ENCODE measurements around the gene EIF4B.

The EIF4B gene

DNA sequence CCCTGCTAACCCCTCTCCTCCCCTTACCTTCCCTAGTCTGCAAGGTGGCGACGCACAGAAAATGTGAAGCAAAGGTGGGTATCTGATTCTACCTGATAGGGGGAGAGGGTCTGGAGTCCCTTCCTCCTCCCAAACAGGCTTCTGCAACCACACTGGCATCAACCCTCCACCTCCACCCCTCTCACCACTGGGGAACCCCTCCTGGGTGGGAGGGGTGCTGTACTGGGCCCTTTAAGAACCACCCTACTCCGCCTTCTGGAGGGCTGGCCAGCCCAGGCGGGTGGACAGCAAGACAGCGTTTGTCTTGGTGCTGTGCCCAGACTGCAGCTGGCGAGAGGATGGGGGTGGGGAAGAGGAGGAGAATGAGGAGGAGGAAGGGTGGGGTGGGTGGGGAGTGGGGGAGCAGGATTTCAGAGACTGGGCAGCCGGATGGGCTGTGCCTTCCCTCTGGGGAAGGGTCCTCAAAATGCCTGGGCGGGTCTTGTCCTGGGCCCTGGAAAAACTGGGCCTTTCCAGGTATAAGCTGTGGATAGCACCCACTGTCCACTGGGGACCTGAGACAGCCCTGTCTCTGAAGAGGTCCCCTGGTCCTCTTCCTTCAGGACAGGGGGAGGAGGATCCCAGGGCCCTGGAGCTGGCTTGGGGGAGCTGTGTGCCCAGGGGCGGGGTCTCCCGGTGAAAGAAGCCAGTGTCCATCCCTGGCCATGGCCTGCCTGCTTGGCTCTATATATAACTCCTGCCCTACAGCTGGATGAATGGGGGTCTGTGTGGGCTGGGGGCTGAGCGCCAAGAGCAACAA, 46.4 kb downstream of the EIF4B start:
- Histone ChIP-seq H3K9me3 (ENCODE audit: control insufficient read depth in 2 of 2, low read length in 2 of 2) (no peaks in the 10 kb centered on the region), H3K27ac (ENCODE audit: low read length) (peak overlapping the region; percentile 98), H3K9ac (ENCODE audit: low read length in 2 of 2) (peak overlapping the region; percentile 70 to 76), H3K4me3 (ENCODE audit: low read length in 2 of 2) (peak overlapping the region; percentile 50 to 73), H3K4me1 (ENCODE audit: control insufficient read depth, insufficient read depth, low read length) (peaks cover 75% of the 10 kb centered on the region), H3K27me3 (ENCODE audit: control insufficient read depth in 1 of 2, insufficient read depth in 2 of 2, low read length in 2 of 2) (no peaks in the 10 kb centered on the region), H3K36me3 (ENCODE audit: control insufficient read depth in 2 of 2, insufficient read depth in 2 of 2, low read length in 2 of 2) (peaks cover 6 to 13% of the 10 kb centered on the region in 2 donors)

DNA sequence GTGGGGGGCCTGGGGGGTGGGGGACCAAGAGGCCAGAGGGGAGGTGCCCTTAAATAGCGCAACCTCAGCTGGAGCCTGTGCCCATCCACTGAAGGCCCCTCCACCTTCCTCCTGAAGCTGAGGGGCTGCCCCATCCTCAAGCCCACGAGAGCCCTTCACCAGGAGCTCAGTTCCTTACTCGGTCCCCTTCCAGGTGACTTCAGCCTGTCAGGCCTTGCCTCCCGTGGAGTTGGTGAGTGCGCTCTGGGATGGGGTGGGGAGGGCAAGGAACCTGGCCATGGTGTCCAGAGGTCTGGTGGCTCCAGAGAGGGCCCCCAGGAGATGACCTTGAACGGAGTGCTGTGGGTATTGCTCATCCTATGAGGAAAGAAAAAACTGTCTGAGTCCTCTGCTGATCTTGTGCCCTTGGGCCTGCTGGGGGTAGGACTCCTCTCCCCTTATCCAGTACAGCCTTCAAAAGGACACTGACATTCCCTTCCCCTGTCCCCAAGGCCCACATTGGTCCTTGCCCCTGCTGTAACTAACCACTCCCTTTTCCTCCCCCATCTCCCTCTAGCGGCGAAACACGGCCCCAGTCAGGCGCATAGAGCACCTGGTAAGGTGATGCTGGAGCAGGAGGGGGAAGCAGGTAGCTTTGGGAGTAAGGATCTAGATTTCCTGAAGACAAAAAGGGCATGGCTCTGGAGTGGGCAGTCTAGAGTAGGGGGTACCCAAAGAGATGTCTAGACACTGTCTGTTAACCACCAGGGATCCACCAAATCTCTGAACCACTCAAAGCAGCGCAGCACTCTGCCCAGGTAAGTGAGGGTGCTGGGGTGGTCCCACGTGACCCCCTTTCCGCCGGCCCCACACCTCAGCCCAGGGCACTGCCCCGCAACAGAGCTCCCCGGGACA, 47.2 kb downstream of the EIF4B start:
- H3K9me3 ChIP-seq (ENCODE audit: control insufficient read depth in 2 of 2, low read length in 2 of 2): no peaks in the 10 kb centered on the region
- peaks cover 69% of the 10 kb centered on the region for H3K4me1 ChIP-seq (ENCODE audit: control insufficient read depth, insufficient read depth, low read length)
- no peaks in the 10 kb centered on the region for H3K27me3 ChIP-seq (ENCODE audit: control insufficient read depth in 1 of 2, insufficient read depth in 2 of 2, low read length in 2 of 2)
- peak overlapping the region; percentile 92 for H3K27ac ChIP-seq (ENCODE audit: low read length)
- H3K4me3 ChIP-seq (ENCODE audit: low read length in 2 of 2): peak overlapping the region; percentile 71 to 85
- peak overlapping the region; percentile 70 to 73 for H3K9ac ChIP-seq (ENCODE audit: low read length in 2 of 2)
- peaks cover 6 to 21% of the 10 kb centered on the region in 2 donors for H3K36me3 ChIP-seq (ENCODE audit: control insufficient read depth in 2 of 2, insufficient read depth in 2 of 2, low read length in 2 of 2)

DNA sequence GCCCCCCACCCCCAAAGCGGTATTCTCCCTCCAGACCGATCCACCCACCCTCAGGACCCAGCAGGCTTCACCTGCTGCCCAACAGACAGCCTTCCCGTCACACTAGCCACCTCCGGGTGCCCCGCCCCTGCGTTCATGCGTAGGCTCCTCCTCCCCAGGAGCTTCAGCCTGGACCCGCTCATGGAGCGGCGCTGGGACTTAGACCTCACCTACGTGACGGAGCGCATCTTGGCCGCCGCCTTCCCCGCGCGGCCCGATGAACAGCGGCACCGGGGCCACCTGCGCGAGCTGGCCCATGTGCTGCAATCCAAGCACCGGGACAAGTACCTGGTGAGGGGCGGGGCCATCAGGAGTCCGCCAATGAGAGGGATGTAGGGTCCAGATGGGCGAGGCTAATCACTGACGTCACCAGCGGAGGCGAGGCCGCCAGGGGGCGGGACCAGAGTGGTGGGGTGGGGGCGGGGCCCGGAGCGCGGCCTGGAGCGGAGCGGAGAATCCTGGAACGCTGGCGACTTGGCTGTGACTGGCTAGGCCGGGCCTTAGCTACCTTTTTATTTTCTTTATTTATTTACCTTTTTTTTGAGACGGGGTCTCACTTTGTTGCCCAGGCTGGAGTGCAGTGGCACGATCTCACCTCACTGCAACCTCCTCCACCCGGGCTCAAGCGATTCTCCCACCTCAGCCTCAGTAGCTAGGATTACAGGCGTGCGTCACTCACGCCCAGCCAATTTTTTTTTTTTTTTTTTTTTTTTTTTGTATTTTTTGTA, 48.0 kb downstream of the EIF4B start:
- Histone ChIP-seq H3K27me3 (ENCODE audit: control insufficient read depth in 1 of 2, insufficient read depth in 2 of 2, low read length in 2 of 2) (no peaks in the 10 kb centered on the region), H3K4me3 (ENCODE audit: low read length in 2 of 2) (peak overlapping the region; percentile 71 to 85), H3K36me3 (ENCODE audit: control insufficient read depth in 2 of 2, insufficient read depth in 2 of 2, low read length in 2 of 2) (peaks cover 6 to 21% of the 10 kb centered on the region in 2 donors), H3K27ac (ENCODE audit: low read length) (peak overlapping the region; percentile 92), H3K9me3 (ENCODE audit: control insufficient read depth in 2 of 2, low read length in 2 of 2) (no peaks in the 10 kb centered on the region), H3K9ac (ENCODE audit: low read length in 2 of 2) (peak overlapping the region; percentile 70 to 73), H3K4me1 (ENCODE audit: control insufficient read depth, insufficient read depth, low read length) (peaks cover 65% of the 10 kb centered on the region)

DNA sequence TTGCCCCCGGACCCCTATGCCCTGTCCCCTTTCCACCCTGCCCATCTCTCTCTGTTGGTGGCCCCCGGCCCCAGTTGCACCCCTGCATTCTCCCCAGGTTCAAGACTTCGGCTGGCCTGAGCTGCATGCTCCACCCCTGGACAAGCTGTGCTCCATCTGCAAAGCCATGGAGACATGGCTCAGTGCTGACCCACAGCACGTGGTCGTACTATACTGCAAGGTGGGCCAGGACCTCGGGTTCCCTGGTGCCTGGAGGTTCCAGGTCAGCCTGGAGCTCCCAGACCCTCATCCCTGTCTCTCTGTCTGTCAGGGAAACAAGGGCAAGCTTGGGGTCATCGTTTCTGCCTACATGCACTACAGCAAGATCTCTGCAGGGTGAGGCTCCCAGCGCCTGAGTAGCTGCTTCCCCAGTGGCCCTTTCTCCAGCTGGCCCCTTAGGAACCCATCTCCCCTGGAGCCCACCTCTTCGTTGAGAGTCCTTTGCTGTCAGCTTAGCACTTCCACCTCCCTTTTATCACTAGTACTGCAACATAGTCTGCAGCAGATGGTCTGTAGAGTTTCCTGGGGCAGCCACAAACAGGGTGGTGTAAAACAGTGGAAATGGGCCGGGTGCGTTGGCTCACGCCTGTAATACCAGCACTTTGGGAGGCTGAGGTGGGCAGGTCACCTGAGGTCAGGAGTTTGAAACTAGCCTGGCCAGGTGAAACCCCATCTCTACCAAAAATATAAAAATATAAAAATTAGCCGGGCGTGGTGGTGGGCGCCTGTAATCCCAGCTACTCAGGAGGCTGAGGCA, 49.4 kb downstream of the EIF4B start:
- H3K4me1 ChIP-seq (ENCODE audit: control insufficient read depth, insufficient read depth, low read length): peaks cover 62% of the 10 kb centered on the region

GRCh38 chr12:53056296-53056695, 50.0 kb downstream of the EIF4B start:
- peak overlapping the region; percentile 37 for H3K27ac ChIP-seq (ENCODE audit: low read length)
- H3K4me3 ChIP-seq (ENCODE audit: low read length in 2 of 2): no peak overlapping the region
- H3K9me3 ChIP-seq (ENCODE audit: control insufficient read depth in 2 of 2, low read length in 2 of 2): no peaks in the 10 kb centered on the region
- peaks cover 61% of the 10 kb centered on the region for H3K4me1 ChIP-seq (ENCODE audit: control insufficient read depth, insufficient read depth, low read length)
- H3K36me3 ChIP-seq (ENCODE audit: control insufficient read depth in 2 of 2, insufficient read depth in 2 of 2, low read length in 2 of 2): peaks cover 6 to 30% of the 10 kb centered on the region in 2 donors
- no peaks in the 10 kb centered on the region for H3K27me3 ChIP-seq (ENCODE audit: control insufficient read depth in 1 of 2, insufficient read depth in 2 of 2, low read length in 2 of 2)
- H3K9ac ChIP-seq (ENCODE audit: low read length in 2 of 2): no peak overlapping the region

More for the DNA sequence above, 49.4 kb downstream of the EIF4B start:
- Histone ChIP-seq H3K9me3 (ENCODE audit: control insufficient read depth in 2 of 2, low read length in 2 of 2) (no peaks in the 10 kb centered on the region), H3K27me3 (ENCODE audit: control insufficient read depth in 1 of 2, insufficient read depth in 2 of 2, low read length in 2 of 2) (no peaks in the 10 kb centered on the region), H3K4me3 (ENCODE audit: low read length in 2 of 2) (no peak overlapping the region), H3K27ac (ENCODE audit: low read length) (peak overlapping the region; percentile 92), H3K36me3 (ENCODE audit: control insufficient read depth in 2 of 2, insufficient read depth in 2 of 2, low read length in 2 of 2) (peaks cover 6 to 29% of the 10 kb centered on the region in 2 donors), H3K9ac (ENCODE audit: low read length in 2 of 2) (no peak overlapping the region)

- H3K9me3 ChIP-seq (ENCODE audit: control insufficient read depth in 2 of 2, low read length in 2 of 2): no peaks in the 10 kb centered on the region
- no peak overlapping the region for H3K4me3 ChIP-seq (ENCODE audit: low read length in 2 of 2)
- peak overlapping the region; percentile 18 for H3K27ac ChIP-seq (ENCODE audit: low read length)
- peak overlapping the region in 1 of 2 donors; percentile 13 for H3K9ac ChIP-seq (ENCODE audit: low read length in 2 of 2)
- peaks cover 6 to 35% of the 10 kb centered on the region in 2 donors for H3K36me3 ChIP-seq (ENCODE audit: control insufficient read depth in 2 of 2, insufficient read depth in 2 of 2, low read length in 2 of 2)
- no peaks in the 10 kb centered on the region for H3K27me3 ChIP-seq (ENCODE audit: control insufficient read depth in 1 of 2, insufficient read depth in 2 of 2, low read length in 2 of 2)
- peaks cover 61% of the 10 kb centered on the region for H3K4me1 ChIP-seq (ENCODE audit: control insufficient read depth, insufficient read depth, low read length)
Observed at GRCh38 chr12:53056901-53057300, 50.6 kb downstream of the EIF4B start.

- Histone ChIP-seq H3K4me3 (ENCODE audit: low read length in 2 of 2) (no peak overlapping the region), H3K27ac (ENCODE audit: low read length) (no peak overlapping the region), H3K9ac (ENCODE audit: low read length in 2 of 2) (peak overlapping the region in 1 of 2 donors; percentile 13), H3K36me3 (ENCODE audit: control insufficient read depth in 2 of 2, insufficient read depth in 2 of 2, low read length in 2 of 2) (peaks cover 11 to 42% of the 10 kb centered on the region in 2 donors), H3K9me3 (ENCODE audit: control insufficient read depth in 2 of 2, low read length in 2 of 2) (no peaks in the 10 kb centered on the region), H3K4me1 (ENCODE audit: control insufficient read depth, insufficient read depth, low read length) (peaks cover 61% of the 10 kb centered on the region), H3K27me3 (ENCODE audit: control insufficient read depth in 1 of 2, insufficient read depth in 2 of 2, low read length in 2 of 2) (no peaks in the 10 kb centered on the region)
Observed at GRCh38 chr12:53057816-53058500, 51.7 kb downstream of the EIF4B start.

DNA sequence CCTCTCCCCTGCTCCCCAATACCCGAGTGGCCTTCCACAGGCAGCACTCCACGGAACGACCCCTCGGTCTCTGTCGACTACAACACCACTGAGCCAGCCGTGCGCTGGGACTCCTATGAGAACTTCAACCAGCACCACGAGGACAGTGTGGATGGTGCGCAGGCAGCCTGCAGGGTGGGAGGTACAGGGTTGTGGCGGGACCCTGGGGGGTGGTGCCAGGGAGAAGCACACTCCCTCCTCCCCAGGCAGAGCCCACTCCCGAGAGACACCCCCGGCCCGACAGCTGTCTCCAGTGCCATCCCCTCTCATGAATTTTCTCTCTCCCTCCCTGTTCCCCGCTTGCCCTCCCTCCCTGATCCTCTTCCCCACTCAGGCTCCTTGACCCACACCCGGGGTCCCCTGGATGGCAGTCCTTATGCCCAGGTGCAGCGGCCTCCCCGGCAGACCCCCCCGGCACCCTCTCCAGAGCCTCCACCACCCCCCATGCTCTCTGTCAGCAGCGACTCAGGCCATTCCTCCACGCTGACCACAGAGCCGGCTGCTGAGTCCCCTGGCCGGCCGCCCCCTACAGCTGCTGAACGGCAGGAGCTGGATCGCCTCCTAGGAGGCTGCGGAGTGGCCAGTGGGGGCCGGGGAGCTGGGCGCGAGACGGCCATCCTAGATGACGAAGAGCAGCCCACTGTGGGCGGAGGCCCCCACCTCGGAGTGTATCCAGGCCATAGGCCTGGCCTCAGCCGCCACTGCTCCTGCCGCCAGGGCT, 52.6 kb downstream of the EIF4B start:
- peaks cover 18 to 49% of the 10 kb centered on the region in 2 donors for H3K36me3 ChIP-seq (ENCODE audit: control insufficient read depth in 2 of 2, insufficient read depth in 2 of 2, low read length in 2 of 2)
- no peak overlapping the region for H3K27ac ChIP-seq (ENCODE audit: low read length)
- H3K27me3 ChIP-seq (ENCODE audit: control insufficient read depth in 1 of 2, insufficient read depth in 2 of 2, low read length in 2 of 2): no peaks in the 10 kb centered on the region
- no peak overlapping the region for H3K9ac ChIP-seq (ENCODE audit: low read length in 2 of 2)
- peaks cover 57% of the 10 kb centered on the region for H3K4me1 ChIP-seq (ENCODE audit: control insufficient read depth, insufficient read depth, low read length)
- H3K9me3 ChIP-seq (ENCODE audit: control insufficient read depth in 2 of 2, low read length in 2 of 2): no peaks in the 10 kb centered on the region
- no peak overlapping the region for H3K4me3 ChIP-seq (ENCODE audit: low read length in 2 of 2)

GRCh38 chr12:53059434-53060063, 53.3 kb downstream of the EIF4B start:
- Histone ChIP-seq H3K4me1 (ENCODE audit: control insufficient read depth, insufficient read depth, low read length) (peaks cover 57% of the 10 kb centered on the region), H3K36me3 (ENCODE audit: control insufficient read depth in 2 of 2, insufficient read depth in 2 of 2, low read length in 2 of 2) (peaks cover 18 to 52% of the 10 kb centered on the region in 2 donors)

More at GRCh38 chr12:53059434-53060063, 53.3 kb downstream of the EIF4B start:
- Histone ChIP-seq H3K9ac (ENCODE audit: low read length in 2 of 2) (no peak overlapping the region), H3K27me3 (ENCODE audit: control insufficient read depth in 1 of 2, insufficient read depth in 2 of 2, low read length in 2 of 2) (no peaks in the 10 kb centered on the region), H3K27ac (ENCODE audit: low read length) (no peak overlapping the region), H3K4me3 (ENCODE audit: low read length in 2 of 2) (no peak overlapping the region), H3K9me3 (ENCODE audit: control insufficient read depth in 2 of 2, low read length in 2 of 2) (no peaks in the 10 kb centered on the region)
